GM18909 (cell line): Measurements from ENCODE around the gene PLLP.
"Not testable (repeated sequence)": the region's sequence is repeated elsewhere in the genome, so short reads cannot be mapped to it uniquely, and the experiment has no call there.

Experiments
- ATAC-seq: cut with Tn5 transposase; IDR thresholded peaks from one replicate; pipeline ENCODE4 v1.9.1; 2021; ENCODE audit warnings: mild to moderate bottlenecking; ENCODE audit not compliant: unreplicated experiment, poor library complexity

Gene PLLP

GRCh38 chr16:57275946-57276345 lies 8.5 kb downstream of the PLLP start:
- ATAC-seq: not testable (repeated sequence)

DNA sequence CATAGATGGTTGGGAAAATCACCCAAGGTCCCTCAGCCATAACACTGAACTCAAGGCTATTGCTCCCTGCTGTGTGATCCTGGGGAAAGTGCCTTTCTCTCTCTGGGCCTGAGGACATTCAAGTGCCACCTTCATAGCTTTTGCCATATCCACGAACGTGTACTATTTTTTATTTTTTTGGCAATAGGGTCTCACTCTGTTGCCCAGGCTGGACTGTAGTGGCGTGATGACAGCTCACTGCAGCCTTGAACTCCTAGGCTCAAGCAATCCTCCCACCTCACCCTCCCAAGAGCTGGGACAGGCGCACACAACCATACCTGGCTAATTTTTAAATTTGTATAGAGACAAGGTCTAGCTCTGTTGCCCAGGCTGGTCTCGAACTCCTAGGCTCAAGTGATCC lies 10.6 kb downstream of the PLLP start:
- no peak for ATAC-seq

DNA sequence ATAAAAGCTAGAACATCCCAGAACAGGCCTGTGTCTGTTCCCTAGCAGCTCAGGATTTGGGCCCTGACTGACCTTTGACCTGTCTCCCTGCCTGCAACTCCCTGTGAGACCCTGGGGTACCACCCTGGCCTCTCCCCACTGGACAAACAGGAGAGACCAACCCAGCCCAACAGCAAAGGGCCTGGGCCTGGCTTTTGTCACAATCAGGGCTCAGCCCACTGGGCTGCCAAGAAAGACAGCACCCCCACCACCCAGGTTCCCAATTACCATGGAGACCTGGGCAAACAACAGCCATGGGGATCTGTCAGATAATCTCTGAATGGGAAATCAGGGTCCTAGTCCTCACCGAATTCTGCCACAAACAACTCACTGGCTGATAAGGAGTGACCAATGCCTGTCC lies 11.1 kb downstream of the PLLP start:
- ATAC-seq: no peak

DNA sequence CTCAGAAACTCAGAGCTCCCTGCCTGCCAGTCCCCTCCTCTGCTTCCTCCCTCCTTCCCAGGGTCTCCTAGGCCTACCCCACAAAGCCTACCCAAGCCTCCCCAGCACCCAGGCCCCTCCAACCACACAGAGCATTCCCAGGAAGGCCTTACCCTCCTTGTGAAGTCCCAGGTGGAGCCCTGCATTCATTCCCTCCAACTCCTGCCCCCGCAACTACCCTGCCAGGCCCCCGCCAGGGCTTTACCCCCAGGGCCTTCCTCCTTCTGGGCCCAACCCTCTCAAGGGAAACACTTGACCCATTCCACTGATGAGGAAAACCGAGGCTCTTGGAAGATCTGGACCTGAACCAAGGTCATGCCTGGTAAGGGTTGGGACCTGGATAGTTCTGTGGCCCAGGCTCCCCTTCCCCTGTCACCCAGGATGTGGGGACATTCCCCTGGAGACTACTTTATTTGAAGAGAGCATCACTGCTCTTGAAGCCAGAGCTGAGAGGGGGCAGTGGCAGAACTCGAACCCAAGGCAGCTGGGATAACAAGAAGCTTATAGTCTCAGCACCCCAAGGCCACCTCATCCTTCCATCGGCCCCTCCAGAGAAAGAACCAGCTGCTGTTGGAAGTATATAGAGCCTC lies 12.5 kb downstream of the PLLP start:
- ATAC-seq: no peak

DNA sequence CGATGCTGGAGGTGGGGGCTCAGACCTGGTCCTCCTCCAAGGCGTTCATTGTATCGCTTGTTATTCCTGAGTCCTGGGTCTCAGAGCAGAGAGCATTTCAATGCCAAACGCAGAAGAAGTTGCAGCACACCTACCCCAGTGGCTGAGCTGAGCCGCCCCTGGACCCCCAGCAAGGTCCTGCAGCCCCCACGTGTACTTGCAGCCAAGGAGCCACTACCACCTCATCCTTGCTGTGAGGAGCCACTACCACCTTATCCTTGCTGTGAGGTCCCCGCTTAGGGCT lies 13.5 kb downstream of the PLLP start:
- ATAC-seq: no peak

GRCh38 chr16:57270221-57271062 lies 14.0 kb downstream of the PLLP start:
- ATAC-seq: no peak

GRCh38 chr16:57268804-57269800 lies 15.4 kb downstream of the PLLP start:
- no peak for ATAC-seq

DNA sequence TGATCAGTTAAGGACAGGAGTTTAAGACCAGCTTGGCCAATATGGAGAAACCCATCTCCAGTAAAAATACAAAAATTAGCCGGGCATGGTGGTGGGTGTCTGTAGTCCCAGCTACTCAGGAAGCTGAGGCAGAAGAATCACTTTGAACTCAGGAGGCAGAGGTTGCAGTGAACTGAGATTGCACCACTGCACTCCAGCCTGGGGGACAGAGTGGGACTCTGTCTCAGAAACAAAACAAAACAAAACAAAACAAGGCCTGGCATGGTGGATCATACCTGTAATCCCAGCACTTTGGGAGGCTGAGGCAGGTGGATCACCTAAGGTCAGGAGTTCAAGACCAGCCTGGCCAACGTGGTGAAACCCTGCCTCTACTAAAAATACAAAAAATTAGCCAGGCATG lies 17.1 kb downstream of the PLLP start:
- ATAC-seq: not testable (repeated sequence)

- ATAC-seq: no peak
Observed at GRCh38 chr16:57266531-57267260, 17.8 kb downstream of the PLLP start.

DNA sequence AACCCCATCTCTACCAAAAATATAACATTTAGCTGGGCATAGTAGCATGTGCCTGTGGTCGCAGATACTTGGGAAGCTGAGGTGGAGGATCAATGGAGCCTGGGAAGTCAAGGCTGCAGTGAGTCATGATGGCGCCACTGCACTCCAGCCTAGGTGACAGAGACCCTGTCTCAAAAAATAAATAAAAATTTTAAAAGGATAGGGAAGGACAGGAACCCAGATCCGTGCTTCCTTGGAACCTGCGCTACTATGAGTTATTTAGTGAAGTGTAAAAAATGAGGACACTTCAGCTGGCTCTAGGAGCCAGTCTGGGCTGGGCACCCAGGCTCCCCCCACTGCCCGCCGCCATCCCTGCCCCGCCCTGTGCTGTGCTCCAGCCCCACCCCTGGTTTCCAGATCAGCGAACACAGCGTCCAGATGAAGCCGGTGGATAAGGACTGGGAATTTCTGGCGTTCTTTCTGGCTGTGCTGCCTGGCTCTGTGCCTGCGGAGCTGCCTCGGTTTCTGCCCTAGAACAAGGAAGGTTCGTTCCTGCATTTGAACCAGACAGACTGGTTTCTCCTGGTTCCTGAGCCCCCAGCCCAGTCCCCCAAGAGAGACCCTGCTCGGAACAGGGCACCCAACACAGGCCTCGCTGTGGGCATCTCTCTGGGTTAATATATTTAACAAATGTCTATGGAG lies 18.5 kb downstream of the PLLP start:
- no peak for ATAC-seq

DNA sequence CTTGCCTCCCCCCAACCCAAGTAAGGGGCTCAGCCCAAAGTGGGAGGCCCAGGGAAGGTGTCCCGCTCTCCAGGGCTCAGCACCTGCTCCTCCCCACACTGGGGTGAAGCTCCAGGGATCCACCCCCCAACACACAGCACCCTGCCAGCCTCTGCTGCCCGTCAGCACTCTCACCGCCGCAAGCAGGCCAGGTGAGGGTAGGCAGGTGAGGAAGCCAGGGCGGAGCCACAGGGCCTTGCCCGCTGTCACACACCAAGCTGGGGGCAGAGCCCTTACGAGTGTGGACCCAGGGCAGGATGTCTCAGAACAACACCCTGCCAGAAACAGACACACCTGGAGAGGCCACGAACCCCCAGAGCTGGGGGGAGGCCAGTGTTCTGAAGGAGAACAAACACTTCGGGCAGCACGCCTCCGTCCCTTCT lies 19.5 kb downstream of the PLLP start:
- ATAC-seq: no peak

- no peak for ATAC-seq
Observed at GRCh38 chr16:57264381-57264780, 20.1 kb downstream of the PLLP start.

DNA sequence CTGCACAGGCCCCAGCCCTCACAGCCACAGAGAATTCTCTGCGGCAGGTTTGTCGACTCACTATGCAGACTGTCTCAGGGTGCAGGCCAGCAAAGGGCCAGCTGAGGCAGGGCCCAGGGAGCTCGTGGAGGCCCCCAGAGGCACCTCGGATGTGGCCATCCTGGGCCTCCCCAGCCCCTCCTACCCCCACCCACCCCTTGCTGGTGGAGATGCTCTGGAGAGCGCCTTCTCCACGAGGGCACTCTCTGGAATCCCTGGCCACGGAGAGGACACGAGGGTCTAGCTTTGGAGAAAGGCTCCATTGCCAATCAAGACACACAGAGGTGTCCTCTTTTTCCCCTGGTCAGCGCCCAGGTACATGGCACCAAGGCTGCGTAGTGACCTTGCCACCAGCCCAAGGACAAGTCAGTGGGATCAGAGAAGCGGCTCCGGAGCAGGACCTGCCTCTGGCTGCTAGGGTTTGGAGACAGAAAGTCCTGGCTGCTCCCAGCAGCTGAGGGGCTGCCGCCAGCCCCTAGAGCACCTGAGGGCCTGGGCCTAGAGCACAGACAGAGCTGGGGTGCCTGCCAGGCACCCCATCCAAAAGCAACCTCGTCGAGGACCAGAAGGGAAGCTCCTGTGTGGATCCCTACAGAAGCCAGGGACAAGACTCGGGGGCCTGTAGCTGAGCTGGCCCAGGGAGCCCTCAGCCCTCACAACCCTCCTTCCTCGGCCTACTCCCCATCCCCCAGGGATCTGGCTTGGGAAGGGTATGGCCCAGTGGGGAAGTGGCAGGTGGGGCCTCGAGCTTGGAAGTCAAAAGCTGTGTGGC lies 20.7 kb downstream of the PLLP start:
- no peak for ATAC-seq

DNA sequence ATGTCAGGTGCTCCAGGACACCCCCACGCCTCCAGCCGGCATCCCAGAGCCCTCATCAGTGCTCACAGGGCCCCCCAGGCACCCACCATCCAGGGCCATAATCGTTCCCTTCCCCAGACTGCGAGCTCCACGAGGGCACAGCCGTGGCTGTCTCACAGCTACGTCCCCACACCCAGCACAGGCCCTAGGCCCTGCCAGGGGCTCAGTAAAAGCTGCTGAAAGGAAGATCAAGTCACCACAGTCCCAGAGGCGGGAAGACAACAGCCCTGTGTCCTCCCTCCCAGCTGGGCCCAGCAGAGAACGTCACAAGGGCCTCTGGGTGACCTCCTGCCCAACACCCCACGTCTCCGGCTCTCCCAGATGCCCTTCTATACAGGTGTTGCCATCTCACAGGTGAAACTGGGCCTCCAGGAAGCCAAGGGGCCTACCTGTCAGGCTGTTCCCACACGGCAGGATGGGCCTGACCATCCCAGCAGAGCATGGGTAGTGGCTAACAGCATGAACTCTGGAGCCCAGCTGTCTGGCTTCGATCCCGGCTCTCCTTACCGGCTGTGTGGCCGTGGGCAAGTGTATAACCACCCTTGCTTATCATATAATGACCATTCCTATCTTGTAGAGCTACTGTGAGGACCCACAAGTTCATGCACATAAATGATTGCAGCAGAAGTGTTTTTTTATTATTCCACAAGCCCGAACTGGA lies 21.5 kb downstream of the PLLP start:
- ATAC-seq: no peak

DNA sequence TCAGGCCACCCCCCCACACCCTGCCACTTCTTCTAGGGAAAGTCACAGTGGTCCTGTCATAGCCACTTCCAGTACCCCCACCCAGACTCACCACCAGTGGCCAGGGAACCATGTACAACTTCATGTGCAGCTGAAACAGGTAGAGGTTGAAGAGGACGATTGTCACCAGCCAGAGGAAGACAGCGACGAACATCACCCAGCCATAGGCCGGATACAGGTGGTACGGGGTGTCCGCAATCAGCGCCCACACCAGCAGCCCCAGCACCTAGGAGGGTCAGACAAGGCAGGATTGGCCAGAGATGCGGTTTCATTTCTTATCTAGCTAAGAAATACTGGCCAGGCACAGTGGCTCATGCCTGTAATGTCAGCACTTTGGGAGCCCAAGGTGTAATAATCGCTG lies 22.7 kb downstream of the PLLP start:
- no peak for ATAC-seq

DNA sequence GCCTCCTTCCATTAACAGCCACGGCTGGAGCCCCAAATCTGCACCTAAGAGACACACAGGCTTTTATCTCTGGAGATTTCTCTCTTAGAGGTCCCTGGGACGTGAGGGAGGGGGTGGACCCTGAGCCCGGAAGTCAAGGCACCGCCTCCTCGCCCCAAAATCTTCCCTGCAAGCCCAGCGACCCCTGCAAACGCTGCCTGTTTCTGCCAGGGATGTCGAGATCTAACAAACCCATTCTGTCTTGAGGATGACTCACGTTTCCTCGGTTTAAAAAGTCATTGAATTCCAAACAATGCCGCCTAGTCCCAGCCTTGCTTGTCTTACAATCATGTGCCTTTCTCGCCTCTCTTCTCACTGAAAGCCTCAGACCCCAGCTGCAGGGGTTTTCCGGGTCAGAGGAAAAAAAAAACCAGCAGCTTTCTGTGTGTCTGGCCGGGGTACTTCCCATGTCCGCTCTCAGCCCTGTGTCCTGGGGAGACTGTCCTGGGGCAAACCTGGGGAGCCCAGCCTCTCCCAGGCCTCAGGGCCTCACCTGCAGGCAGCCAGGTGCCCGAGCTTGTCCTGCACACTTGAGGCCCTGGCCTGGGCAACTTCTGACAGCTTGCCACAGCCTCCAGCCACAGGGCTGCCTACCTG lies 24.1 kb downstream of the PLLP start:
- no peak for ATAC-seq

GRCh38 chr16:57258910-57259475 lies 25.5 kb downstream of the PLLP start:
- ATAC-seq: no peak
